Measurements from ENCODE around the gene P3H3. TPM values are rescaled to one million over a fixed set of nuclear protein-coding genes. Genes with fewer than 3 reads are reported as not detected.

The P3H3 gene
- total and polyA plus RNA-seq, 2 experiments from 2014 or later, result 16.4 to 38.2 TPM

DNA sequence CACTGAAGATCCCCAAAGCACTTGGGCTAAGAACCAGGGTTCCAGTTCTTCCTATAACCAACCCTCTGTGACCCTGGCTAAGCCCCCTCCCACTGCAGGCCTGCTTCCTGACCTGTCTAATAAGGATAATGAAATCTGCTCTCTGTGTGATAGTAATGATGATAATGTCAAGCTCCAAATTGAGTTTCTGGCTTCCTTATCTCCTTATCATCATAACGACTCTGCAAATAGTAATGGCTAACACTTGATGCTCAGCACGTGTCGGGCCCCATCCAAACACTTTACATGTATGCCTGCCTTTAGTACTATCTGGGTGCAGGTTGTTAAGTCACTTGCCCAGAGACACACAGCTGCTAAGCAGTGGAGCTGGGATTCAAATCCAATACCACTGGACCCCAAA, 11.6 kb upstream of the P3H3 start:
- Histone ChIP-seq H3K27ac (ENCODE audit: low read depth) (no peak overlapping the region), H3K27me3 (ENCODE audit: insufficient read depth) (peaks cover 19% of the 10 kb centered on the region), H2AFZ (no peak overlapping the region), H3K4me3 (no peak overlapping the region), H3K4me2 (no peak overlapping the region), H4K20me1 (replicated peaks; ENCODE audit: insufficient read depth) (no peaks in the 10 kb centered on the region), H3K36me3 (ENCODE audit: insufficient read depth) (no peaks in the 10 kb centered on the region), H3K79me2 (replicated peaks; ENCODE audit: insufficient read depth) (no peaks in the 10 kb centered on the region), H3F3A (replicated peaks; ENCODE audit: low read depth) (peaks cover 8% of the 10 kb centered on the region; the same call in 1 of the 2 replicates), H3K4me1 (ENCODE audit: insufficient read depth) (peaks cover 29% of the 10 kb centered on the region), H3K9me2 (ENCODE audit: insufficient read depth) (no peaks in the 10 kb centered on the region)
- ATAC-seq, result no peak
- no peak for DNase-seq (ENCODE audit: low spot score)
- TF ChIP-seq ZNF331 (CRISPR knock-in tag; IDR thresholded peaks at IDR 0.05; ENCODE audit: low read depth), result no peak
- TF ChIP-seq, protein P1, sequence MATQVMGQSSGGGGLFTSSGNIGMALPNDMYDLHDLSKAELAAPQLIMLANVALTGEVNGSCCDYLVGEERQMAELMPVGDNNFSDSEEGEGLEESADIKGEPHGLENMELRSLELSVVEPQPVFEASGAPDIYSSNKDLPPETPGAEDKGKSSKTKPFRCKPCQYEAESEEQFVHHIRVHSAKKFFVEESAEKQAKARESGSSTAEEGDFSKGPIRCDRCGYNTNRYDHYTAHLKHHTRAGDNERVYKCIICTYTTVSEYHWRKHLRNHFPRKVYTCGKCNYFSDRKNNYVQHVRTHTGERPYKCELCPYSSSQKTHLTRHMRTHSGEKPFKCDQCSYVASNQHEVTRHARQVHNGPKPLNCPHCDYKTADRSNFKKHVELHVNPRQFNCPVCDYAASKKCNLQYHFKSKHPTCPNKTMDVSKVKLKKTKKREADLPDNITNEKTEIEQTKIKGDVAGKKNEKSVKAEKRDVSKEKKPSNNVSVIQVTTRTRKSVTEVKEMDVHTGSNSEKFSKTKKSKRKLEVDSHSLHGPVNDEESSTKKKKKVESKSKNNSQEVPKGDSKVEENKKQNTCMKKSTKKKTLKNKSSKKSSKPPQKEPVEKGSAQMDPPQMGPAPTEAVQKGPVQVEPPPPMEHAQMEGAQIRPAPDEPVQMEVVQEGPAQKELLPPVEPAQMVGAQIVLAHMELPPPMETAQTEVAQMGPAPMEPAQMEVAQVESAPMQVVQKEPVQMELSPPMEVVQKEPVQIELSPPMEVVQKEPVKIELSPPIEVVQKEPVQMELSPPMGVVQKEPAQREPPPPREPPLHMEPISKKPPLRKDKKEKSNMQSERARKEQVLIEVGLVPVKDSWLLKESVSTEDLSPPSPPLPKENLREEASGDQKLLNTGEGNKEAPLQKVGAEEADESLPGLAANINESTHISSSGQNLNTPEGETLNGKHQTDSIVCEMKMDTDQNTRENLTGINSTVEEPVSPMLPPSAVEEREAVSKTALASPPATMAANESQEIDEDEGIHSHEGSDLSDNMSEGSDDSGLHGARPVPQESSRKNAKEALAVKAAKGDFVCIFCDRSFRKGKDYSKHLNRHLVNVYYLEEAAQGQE (IDR thresholded peaks at IDR 0.05; ENCODE audit: unreplicated experiment), result no peak
- TF ChIP-seq, protein P2, sequence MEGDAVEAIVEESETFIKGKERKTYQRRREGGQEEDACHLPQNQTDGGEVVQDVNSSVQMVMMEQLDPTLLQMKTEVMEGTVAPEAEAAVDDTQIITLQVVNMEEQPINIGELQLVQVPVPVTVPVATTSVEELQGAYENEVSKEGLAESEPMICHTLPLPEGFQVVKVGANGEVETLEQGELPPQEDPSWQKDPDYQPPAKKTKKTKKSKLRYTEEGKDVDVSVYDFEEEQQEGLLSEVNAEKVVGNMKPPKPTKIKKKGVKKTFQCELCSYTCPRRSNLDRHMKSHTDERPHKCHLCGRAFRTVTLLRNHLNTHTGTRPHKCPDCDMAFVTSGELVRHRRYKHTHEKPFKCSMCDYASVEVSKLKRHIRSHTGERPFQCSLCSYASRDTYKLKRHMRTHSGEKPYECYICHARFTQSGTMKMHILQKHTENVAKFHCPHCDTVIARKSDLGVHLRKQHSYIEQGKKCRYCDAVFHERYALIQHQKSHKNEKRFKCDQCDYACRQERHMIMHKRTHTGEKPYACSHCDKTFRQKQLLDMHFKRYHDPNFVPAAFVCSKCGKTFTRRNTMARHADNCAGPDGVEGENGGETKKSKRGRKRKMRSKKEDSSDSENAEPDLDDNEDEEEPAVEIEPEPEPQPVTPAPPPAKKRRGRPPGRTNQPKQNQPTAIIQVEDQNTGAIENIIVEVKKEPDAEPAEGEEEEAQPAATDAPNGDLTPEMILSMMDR (conservative IDR thresholded peaks at IDR 0.05; ENCODE audit: low read depth in 2 of 2), result no peak
- no peak for TF ChIP-seq STAT1 (IDR thresholded peaks at IDR 0.05; ENCODE audit: unreplicated experiment)
- TF ChIP-seq, protein P3, sequence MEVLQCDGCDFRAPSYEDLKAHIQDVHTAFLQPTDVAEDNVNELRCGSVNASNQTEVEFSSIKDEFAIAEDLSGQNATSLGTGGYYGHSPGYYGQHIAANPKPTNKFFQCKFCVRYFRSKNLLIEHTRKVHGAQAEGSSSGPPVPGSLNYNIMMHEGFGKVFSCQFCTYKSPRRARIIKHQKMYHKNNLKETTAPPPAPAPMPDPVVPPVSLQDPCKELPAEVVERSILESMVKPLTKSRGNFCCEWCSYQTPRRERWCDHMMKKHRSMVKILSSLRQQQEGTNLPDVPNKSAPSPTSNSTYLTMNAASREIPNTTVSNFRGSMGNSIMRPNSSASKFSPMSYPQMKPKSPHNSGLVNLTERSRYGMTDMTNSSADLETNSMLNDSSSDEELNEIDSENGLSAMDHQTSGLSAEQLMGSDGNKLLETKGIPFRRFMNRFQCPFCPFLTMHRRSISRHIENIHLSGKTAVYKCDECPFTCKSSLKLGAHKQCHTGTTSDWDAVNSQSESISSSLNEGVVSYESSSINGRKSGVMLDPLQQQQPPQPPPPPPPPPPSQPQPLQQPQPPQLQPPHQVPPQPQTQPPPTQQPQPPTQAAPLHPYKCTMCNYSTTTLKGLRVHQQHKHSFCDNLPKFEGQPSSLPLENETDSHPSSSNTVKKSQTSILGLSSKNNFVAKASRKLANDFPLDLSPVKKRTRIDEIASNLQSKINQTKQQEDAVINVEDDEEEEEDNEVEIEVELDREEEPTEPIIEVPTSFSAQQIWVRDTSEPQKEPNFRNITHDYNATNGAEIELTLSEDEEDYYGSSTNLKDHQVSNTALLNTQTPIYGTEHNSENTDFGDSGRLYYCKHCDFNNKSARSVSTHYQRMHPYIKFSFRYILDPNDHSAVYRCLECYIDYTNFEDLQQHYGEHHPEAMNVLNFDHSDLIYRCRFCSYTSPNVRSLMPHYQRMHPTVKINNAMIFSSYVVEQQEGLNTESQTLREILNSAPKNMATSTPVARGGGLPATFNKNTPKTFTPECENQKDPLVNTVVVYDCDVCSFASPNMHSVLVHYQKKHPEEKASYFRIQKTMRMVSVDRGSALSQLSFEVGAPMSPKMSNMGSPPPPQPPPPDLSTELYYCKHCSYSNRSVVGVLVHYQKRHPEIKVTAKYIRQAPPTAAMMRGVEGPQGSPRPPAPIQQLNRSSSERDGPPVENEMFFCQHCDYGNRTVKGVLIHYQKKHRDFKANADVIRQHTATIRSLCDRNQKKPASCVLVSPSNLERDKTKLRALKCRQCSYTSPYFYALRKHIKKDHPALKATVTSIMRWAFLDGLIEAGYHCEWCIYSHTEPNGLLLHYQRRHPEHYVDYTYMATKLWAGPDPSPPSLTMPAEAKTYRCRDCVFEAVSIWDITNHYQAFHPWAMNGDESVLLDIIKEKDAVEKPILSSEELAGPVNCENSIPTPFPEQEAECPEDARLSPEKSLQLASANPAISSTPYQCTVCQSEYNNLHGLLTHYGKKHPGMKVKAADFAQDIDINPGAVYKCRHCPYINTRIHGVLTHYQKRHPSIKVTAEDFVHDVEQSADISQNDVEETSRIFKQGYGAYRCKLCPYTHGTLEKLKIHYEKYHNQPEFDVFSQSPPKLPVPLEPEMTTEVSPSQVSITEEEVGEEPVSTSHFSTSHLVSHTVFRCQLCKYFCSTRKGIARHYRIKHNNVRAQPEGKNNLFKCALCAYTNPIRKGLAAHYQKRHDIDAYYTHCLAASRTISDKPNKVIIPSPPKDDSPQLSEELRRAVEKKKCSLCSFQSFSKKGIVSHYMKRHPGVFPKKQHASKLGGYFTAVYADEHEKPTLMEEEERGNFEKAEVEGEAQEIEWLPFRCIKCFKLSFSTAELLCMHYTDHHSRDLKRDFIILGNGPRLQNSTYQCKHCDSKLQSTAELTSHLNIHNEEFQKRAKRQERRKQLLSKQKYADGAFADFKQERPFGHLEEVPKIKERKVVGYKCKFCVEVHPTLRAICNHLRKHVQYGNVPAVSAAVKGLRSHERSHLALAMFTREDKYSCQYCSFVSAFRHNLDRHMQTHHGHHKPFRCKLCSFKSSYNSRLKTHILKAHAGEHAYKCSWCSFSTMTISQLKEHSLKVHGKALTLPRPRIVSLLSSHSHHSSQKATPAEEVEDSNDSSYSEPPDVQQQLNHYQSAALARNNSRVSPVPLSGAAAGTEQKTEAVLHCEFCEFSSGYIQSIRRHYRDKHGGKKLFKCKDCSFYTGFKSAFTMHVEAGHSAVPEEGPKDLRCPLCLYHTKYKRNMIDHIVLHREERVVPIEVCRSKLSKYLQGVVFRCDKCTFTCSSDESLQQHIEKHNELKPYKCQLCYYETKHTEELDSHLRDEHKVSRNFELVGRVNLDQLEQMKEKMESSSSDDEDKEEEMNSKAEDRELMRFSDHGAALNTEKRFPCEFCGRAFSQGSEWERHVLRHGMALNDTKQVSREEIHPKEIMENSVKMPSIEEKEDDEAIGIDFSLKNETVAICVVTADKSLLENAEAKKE (CRISPR knock-in tag; IDR thresholded peaks at IDR 0.05), result no peak
- no peak for TF ChIP-seq CREB1 (CRISPR knock-in tag; IDR thresholded peaks at IDR 0.05; ENCODE audit: low read depth)
- TF ChIP-seq POLR2AphosphoS5 (IDR thresholded peaks at IDR 0.05; ENCODE audit: low read depth), result no peak
- no peak for TF ChIP-seq EZH2phosphoT487 (IDR thresholded peaks at IDR 0.05; ENCODE audit: unreplicated experiment)
- no peak for TF ChIP-seq ZNF114 (CRISPR knock-in tag; IDR thresholded peaks at IDR 0.05)
- no peak for TF ChIP-seq NANOG (IDR thresholded peaks at IDR 0.05; ENCODE audit: borderline replicate concordance)
- TF ChIP-seq EZH2 (IDR thresholded peaks at IDR 0.05; ENCODE audit: low read depth, unreplicated experiment), result no peak
- TF ChIP-seq JUNB (IDR thresholded peaks at IDR 0.05; ENCODE audit: unreplicated experiment), result no peak
- TF ChIP-seq, protein P4, sequence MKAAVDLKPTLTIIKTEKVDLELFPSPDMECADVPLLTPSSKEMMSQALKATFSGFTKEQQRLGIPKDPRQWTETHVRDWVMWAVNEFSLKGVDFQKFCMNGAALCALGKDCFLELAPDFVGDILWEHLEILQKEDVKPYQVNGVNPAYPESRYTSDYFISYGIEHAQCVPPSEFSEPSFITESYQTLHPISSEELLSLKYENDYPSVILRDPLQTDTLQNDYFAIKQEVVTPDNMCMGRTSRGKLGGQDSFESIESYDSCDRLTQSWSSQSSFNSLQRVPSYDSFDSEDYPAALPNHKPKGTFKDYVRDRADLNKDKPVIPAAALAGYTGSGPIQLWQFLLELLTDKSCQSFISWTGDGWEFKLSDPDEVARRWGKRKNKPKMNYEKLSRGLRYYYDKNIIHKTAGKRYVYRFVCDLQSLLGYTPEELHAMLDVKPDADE (IDR thresholded peaks at IDR 0.05), result no peak
- H3K4me1 Mint-ChIP-seq, result peaks cover 38% of the 10 kb centered on the region
- no peaks in the 10 kb centered on the region for H3K9me3 Mint-ChIP-seq
- no peak overlapping the region for H3K27ac Mint-ChIP-seq
- H3K36me3 Mint-ChIP-seq (ENCODE audit: low read depth), result no peaks in the 10 kb centered on the region
- H3K4me3 Mint-ChIP-seq, result no peak overlapping the region
- H3K27me3 Mint-ChIP-seq (ENCODE audit: insufficient read depth, low read depth, poor library complexity), result peaks cover 41% of the 10 kb centered on the region
